GM18505 (cell line): ENCODE data around the gene MRPL12.
A peak's percentile ranks its signal among the peaks of the same experiment; 100 is the strongest.

Experiments
- ATAC-seq: cut with Tn5 transposase; IDR thresholded peaks from one replicate; pipeline ENCODE4 v1.9.1; 2021; ENCODE audit not compliant: unreplicated experiment
- POLR2A ChIP-seq: IDR thresholded peaks from 4 replicates; pipeline ENCODE4 v1.6.1; 2011; ENCODE audit warnings: borderline replicate concordance; ENCODE audit not compliant: insufficient read depth, insufficient read length; ENCODE audit errors: extremely low read depth

The MRPL12 gene

DNA sequence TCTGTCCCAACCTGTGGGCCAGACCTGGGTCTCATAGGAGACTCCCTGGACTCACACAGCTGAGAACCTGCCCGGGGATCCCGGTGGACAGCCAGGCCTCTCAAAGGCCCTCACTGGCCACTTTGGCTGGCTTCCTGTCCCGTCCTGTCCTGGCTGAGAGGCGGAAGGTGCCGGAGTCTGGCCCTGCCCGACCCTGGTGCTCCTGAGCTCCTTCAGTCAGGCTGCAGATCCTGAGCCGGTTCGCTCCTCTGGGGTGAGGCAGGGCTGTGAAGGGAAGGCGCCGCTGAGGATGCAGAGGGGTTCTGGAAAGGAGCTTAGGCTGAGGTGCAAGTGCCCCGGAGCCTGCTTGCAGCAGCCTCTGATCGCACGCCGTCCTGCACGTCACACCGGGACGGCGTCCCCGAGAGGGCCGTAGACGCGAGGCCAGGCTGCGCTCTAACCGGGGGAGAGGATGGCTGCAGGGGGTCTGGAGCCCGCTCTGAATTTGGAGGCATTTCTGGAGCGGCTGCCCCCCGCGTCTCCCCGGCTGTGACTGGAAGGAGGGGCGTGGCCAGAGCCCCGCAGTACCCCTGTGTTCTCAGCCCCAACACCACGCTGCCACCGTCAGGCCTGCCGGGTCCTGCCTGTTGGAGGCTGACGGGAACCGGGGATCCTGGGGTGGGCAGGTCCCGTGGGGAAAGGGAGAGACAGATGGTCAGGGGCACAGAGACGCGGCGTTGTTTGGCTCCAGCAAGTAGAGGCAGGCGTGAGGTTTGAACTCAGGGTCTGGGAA is 15.2 kb upstream of the MRPL12 start:
- no peak for TF ChIP-seq POLR2A
- no peak for ATAC-seq

DNA sequence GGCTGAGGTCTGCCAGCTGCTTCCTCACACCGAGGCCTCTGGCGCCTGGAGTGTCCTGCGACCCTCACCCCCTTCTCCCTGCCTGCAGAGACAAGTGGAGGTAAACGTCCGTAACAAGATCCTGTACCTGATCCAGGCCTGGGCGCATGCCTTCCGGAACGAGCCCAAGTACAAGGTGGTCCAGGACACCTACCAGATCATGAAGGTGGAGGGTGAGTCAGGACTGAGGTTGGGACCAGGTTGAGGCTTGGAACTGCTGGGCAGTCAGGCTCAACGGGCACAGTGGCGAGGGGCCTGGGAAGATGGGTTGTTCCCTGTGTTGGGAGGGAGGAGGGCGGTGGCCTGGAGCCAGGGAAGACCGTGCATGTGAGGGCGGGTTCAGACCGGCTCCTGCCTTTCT is 14.6 kb upstream of the MRPL12 start:
- no peak for ATAC-seq
- no peak for TF ChIP-seq POLR2A

GRCh38 chr17:81690066-81690465 is 13.1 kb upstream of the MRPL12 start:
- TF ChIP-seq POLR2A = no peak
- no peak for ATAC-seq

DNA sequence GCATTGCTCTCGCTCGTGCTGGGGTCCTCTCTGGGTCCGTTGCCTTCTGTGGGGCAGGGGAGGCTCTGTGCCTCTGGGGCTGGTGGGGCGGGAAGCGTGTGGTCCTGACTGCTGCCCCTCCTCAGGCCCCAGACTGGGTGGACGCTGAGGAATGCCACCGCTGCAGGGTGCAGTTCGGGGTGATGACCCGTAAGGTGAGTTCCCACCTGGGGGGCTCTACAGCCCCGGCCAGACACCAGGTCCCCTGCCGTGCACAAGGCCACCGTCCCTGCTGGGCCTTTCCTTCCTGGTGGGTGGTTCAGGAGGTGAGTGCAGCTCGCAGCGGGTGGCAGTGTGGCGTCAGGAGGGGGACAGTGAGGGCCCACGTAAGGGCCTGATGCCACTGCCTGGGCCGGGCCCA is 12.6 kb upstream of the MRPL12 start:
- ATAC-seq = no peak
- no peak for TF ChIP-seq POLR2A

- no peak for ATAC-seq
These were observed 12.0 kb upstream of the MRPL12 start for GRCh38 chr17:81691196-81691595.

DNA sequence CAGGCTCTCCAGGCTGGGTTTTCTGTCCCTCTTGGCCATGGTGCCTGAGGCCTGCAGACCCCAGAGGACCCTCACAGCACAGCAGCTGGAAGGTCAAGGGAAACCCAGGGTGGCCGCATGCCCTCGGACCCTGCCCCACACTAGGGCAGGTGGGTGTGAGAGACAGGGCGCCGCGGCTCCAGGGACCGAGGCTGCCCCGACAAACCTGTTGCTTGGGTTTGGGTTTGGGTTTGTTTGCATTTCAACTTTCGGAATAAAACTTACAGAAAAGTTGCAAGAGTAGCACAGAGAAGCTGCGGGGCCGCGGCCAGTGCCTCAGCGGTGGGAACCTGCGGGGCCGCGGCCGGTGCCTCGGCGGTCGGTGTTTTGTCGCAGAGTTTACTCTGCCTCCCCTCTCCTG is 11.6 kb upstream of the MRPL12 start:
- no peak for ATAC-seq
- no peak for TF ChIP-seq POLR2A

More at GRCh38 chr17:81691196-81691595, 12.0 kb upstream of the MRPL12 start:
- TF ChIP-seq POLR2A = no peak

- no peak for TF ChIP-seq POLR2A
- no peak for ATAC-seq
These were observed 9.5 kb upstream of the MRPL12 start for GRCh38 chr17:81693509-81694210.

DNA sequence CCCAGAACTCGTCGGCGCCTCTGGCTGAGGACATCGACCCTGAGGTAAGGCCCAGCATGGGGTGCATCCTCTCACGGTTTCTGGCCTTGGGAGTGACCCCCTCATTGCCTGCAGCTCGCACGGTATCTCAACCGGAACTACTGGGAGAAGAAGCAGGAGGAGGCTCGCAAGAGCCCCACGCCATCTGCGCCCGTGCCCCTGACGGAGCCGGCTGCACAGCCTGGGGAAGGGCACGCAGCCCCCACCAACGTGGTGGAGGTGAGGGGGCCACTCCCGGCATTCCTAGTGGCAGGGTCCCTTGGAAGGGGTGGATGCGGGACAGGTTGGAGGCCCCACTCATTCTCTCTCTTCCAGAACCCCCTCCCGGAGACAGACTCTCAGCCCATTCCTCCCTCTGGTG is 8.4 kb upstream of the MRPL12 start:
- no peak for ATAC-seq
- no peak for TF ChIP-seq POLR2A

DNA sequence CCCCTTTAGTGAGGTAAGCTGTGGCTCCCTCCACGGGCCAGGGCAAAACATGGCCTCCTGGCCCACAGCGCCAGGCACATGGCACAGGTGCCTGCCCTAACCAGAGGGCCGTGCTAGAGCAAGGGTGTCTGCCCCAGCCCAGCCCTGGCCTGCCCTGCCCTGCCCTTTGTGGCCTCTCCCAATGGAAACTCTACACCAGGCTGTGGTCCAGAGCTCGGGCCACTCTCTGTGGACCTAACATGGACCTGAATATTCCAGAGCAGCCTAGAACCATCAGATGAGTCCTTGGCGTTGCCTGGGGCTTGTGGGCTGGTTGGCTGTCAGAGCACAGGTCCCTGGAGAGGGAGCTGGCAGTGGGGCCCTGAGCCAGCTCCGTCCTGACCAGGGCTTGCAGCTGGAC is 8.0 kb upstream of the MRPL12 start:
- no peak for ATAC-seq
- TF ChIP-seq POLR2A = no peak

GRCh38 chr17:81695801-81696200 is 7.4 kb upstream of the MRPL12 start:
- TF ChIP-seq POLR2A = peak; percentile 6
- ATAC-seq = no peak

- no peak for ATAC-seq
- peak; percentile 11 for TF ChIP-seq POLR2A
These were observed 6.8 kb upstream of the MRPL12 start for GRCh38 chr17:81696218-81696941.

DNA sequence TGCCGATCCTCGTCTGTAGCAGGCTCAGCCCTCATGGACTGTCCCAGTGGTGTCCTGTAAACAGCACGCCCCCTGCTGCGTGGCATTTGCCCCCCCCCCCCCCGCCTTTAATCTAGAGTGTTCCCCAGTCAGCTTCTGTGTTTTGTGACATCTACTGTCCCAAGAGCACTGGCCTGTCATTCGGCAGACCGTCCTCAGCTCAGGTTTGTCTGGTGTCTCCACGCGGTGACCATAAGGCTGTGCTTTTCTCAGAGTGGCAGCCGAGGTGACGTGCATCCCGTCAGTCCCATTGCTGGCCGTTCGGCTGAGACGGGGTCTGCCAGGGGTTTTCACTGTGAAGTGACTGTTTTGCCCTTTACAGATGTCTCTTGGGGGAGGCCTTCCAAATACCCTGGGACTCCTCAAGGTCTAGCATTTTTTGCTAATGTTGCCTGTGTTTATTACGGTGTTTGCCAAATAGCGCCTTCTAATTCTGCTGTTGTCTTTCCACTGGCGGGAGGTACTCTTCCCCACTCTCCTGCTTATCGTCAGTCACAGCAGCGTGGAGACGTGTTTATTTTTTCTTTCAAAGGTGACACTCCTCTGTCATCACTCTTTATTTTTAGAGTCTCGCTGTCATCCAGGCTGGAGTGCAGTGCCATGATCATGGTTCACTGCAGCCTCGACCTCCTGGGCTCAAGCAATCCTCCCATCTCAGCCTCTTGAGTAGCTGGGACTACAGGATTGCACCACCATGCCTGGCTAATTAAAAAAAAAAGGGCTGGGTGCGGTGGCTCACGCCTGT is 5.7 kb upstream of the MRPL12 start:
- no peak for TF ChIP-seq POLR2A

GRCh38 chr17:81700353-81701287 is 2.5 kb upstream of the MRPL12 start:
- ATAC-seq = no peak
- peak; percentile 8 for TF ChIP-seq POLR2A

More for the DNA sequence above, 5.7 kb upstream of the MRPL12 start:
- ATAC-seq = no peak
